Ramos (cell line): ENCODE results near the gene EIF5.

ENCODE experiments used
- in situ Hi-C: fragments of 300-500 bp; cut with MboI; formaldehyde crosslinking; loops from one replicate; pipeline ENCODE4 v1.14.3; 2022; ENCODE audit warnings: low sequenced_read_pairs; ENCODE audit not compliant: unreplicated experiment

The EIF5 gene

DNA sequence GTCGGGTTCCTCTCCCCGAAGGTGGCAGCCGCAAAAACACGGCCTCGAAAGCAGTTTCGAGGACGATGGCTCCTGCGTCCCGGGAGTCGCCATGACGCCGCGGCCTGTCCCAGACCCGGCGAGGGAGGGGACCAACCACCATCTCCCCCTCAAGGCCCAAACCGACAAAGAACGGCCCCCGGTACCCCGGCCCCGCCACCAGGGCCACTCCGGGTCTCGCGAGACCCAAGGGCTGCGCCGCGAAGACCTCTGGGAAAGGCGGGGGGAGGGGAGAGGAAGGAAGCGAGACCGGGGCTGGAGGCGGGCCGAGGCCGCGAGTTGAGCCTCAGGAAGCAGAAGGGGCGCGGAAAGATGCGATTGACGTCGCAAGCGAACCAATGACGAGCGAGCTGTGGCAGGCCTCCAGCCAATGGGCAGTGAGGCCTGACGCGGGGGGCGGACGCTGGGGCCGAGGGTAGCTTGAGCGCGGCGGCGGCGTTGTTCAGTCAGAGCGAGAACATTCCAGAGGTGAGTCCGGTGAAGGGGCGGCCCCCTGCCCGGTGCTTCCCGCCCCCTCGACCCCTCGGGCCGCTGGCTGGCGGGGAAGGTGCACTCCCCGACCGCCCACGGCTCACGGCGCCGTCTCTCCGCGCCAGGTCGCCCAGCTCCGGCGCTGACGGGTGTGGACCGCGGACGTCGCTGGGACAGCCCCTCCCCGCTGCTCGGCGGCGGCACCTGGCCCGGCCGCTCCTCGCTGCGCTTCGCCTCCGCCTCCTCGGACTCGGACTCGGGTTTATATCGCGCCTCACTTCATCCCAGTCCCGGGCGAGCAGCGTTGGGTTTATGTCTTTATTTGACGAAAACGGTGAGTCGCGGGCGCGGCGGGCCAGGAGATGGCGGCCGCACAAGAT is at the start of gene EIF5:
Gene EIF5 (plus strand): TSS at position 484 of the 890 bp plus-strand sequence. CDS start 1,624 bp downstream, outside the sequence.
- in situ Hi-C loops, result no loop called here

DNA sequence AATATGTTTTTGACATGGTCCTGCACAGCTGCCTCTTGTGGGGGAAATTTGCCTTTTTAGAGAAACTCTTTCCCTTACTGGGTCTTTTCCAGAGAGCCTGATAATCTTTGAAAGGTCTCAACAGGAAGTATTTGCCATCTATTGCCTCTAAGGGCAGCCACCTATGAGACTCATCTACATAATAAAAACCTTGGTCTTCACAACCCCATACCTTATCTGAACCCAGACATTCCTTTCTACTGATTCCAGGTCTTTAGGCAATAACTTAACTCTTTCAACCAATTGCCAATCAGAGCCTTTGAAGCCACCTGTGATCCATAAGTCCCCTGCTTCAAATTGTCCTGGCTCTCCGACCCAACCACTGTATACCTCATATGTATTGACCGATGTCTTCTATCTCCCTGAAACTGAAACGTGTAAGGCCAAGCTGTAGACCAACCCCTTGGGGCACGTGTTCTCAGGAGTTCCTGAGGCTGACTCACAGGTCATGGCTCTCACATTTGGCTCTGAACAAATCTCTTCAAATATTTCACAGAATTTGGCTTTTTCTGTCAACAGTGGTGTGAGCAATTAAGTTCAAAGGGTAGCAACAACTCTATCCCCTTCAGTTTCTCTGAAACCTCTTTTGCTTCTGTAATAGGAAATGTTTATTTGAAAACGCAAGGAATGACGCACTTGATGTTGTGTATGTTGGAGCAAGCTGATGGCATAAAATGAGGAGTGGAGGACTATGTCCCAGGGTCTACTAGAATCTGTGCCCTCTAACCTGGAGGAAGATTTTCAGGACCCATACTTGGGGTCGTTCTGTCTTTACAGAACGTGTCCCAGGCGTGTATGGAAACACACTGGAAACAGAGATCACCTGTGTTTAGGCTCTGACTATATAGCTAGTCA is 49.2 kb upstream of the EIF5 start:
- in situ Hi-C loops, result loop anchor here (5.0 kb wide), 1 partner anchor 208 kb away; no protein-coding TSS in a partner anchor

DNA sequence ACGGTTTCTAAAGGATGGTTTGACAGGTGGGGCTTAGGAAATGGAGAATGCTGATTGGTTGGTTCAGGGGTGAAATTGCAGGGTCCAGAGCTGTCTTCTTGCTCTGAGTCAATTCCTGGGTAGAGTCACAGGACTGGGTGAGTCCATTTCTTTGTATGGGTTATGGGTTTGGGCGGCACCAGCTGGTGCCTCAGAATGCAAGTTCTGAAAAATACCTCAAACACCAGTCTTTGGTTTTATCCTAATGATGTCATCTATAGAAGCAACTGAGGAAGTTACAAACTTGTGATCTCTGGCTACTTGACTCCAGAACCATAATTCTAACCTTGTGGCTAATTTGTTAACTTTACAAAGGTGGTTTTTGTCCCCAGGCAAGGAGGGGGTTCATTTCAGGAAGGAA is 47.6 kb upstream of the EIF5 start:
- in situ Hi-C loops, result loop anchor here (5.0 kb wide), 1 partner anchor 209 kb away; no protein-coding TSS in a partner anchor

DNA sequence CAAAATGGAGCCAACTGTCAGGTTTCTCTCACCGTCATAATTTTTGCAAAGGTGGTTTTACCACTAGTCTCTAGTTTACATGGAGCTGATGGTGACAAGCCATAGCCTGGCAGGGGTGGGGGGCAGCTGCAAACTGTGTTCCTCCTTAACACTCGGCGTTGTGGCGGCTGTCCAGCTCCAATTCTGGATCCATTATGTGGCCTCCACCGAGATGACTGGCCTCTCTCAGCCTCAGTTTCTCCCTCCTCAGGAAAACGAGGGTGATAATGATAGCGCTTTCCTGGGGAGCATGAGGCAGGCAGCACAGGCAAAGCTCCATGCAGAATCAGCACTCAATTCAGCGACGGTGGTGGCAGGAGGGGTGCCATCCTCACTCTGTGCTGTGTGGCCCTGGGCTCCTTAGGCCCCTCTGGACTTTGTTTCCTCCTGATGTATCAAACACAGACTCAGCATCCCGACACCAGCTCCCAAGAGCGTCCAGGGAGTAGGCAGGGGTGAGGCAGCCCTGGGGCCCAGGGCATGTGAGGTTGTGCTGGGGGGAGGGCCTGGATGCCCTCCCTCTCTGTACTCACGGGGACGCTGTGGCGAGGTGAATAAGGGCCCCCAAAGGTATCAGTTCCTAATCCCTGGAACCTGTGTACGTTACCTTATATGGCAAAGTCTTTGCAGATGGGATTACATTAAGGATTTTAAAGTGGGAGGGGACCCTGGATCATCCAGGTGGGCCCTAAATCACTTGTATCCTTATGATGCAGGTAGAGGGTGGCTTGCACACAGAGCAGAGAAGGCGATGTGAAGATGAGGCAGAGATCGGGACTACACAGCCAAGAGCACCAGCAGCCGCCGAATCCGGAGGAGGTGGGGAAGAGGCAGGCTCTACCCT is 46.8 kb upstream of the EIF5 start:
- in situ Hi-C loops, result loop anchor here (5.0 kb wide), 1 partner anchor 210 kb away; no protein-coding TSS in a partner anchor

DNA sequence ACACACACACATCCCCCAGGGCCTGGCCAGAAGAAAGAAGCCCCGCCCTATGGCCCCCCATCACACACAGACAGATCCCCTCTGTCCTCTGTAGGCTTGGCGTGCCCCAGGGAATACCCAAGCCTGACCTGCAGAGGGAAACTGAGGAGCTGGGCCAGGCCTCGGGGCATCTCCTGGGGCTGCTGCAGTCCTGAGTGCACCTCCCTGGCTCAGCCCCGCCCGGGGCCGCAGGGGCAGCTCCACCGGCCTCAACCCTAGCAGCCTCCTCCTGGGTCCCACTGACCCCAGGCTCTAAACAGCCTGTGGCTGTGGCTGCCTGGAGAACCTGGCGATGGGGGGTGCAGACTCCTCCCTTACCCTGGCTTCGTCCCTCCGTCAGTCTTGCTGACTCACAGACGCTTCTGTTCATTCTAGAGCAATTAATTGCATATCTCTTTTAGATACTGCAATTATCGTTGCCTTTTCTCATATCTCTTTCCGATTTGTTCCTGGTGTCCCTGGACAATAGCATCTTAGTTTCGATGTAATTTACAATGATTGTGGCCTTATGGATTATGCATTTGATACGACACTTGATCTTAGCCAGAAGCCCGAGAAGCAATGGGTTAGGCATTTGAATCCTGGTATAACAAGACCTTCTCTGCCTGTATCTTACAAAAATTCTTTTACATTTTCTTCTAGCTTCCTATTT is 45.8 kb upstream of the EIF5 start:
- in situ Hi-C loops, result loop anchor here (5.0 kb wide), 1 partner anchor 211 kb away; no protein-coding TSS in a partner anchor

DNA sequence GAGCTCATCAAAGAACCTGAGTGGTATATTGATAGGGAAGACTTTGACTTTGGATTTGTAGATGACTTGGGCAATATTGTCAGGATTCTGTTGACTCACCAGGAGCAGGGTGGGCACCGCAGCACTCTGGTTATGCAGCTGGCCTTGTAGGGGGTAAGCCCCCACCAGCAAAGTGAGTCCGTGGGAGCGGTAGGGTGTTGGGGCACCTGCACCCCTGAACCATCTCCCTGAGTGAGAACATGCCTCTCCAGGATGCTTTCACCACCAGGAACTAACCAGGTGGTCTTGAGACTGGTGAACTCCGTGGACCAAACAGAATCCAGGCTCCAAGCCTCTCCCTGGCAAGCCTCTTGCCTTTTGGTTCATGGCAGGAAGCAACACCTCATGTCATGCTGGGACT is 44.0 kb upstream of the EIF5 start:
- in situ Hi-C loops, result no loop called here

DNA sequence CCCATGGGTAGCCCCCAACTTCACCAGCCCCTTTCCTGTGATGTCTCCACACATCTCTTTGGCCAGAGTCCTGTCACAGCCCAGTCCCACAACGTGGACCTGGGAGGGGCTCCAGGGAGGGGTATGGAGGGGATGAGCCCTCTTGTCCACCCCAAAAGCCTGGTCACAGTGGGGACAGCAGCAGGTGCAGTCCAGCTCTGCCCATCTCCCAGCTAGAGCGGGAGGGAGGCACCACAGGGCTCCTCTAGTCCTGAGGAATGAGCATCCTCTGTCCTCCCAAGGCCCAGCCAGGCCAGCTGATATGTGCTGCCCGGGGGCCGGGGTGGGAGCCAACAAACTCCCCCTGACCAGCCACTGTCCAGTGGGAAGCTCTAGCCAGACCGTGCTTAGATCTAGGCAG is 43.5 kb upstream of the EIF5 start:
- in situ Hi-C loops, result no loop called here

DNA sequence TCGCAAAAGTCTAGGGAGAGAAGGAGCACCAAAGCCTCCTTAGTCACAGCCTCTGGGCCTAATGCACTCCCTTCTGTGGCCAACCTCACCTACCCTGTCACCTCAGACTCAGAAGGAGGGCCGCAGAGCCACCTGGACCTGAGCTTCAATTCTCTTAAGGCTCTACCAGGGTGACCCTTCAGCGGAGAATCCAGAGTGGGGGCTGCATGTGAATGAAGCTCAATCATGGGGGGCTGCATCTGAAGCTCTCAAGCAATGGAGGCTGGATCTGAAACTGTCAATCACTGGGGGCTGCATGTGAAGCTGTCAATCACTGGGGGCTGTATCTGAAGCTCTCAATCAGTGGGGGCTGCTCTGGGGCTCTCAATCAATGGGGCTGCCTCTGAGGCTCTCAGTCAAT is 43.1 kb upstream of the EIF5 start:
- in situ Hi-C loops, result no loop called here

DNA sequence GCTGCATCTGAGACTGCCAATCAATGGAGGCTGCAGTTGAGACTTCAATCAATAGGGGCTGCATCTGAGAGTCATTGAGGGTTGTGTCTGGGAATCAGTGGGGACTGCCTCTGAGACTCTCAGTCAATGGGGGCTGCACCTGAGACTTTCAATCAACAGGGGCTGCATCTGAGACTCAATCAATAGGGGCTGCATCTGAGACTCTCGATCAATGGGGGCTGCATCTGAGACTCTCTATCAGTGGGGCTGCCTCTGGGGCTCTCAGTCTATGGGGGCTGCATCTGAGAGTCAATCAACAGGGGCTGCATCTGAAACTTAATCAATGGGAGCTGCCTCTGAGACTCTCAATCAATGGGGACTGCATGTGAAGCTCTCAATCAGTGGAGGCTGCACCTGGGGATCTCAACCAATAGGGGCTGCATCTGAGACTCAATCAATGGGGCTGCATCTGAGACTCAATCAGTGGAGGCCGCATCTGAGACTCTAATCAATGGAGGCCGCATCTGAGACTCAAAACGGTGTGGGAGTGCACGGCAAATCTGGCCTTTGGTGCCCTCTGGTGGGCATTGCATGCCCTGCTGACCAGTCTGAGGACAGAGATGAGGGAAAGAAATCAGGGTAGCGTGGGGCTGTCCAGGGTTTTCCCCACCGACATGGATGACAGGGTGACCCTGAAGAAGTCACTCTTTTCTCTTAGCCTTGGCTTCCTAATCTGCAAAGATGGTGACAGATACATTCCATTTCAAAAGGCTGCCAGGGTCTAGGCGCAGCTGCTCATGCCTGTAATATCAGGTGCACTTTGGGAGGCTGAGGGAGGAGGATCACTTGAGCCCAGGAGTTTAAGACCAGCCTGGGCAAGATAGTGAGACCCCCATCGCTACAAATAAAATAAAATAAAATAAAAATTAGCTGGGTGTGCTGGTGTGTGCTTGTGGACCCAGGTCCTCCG is 41.3 kb upstream of the EIF5 start:
- in situ Hi-C loops, result no loop called here

DNA sequence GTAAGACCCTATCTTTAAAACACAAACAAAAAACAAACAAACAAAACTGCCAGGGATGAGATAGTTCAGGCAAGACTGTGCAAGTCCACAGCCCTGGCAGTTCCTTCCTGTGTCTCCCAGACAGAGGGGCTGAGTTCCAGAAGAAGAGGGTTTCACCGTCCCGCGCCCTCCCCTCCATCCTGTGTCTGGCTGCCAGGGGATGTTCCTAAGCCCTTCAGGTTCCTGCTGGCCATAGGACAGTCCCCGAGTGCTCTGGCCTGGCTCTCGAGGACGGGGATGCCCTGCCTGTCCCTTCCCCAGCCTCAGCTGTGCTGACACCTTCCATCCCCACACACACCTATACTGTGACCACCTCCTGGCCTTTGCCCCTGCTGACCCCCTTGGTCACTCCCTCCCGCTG is 40.6 kb upstream of the EIF5 start:
- in situ Hi-C loops, result no loop called here

DNA sequence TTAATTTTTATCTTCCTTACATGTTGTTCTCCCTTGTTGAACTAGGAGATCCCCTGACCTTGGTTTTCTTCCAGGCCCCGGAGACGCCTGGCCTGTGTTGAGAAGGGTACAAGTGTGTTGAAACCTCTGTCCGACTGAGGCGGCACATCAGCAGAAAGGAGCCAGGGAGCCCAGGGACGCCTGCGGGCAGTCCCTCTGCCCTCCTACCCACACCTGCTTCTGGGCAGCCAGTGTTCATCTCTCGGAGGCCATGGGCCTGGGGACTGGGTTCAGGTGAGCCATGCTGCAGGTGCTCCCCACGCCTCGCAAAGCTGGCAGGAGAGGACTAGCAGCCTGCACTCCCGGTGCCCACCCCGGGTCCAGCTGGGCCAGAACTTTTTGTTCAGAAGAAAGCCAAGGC is 39.9 kb upstream of the EIF5 start:
- in situ Hi-C loops, result no loop called here

DNA sequence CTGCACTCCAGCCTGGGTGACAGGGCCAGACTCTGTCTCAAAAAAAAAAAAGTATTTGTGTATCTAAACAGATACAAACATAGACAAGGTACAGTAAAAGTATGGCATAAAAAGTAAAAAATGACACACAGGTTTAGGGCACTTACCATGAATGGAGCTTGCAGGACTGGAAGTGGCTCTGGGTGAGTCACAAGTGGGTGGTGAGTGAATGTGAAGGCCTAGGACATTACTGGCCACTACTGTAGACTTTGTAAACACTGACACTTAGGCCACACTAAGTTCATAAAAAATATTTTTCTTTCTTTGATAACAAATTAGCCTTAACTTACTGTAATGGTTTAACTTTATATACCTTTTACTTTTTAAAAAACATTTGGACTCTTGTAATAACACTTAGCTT is 38.0 kb upstream of the EIF5 start:
- in situ Hi-C loops, result no loop called here

DNA sequence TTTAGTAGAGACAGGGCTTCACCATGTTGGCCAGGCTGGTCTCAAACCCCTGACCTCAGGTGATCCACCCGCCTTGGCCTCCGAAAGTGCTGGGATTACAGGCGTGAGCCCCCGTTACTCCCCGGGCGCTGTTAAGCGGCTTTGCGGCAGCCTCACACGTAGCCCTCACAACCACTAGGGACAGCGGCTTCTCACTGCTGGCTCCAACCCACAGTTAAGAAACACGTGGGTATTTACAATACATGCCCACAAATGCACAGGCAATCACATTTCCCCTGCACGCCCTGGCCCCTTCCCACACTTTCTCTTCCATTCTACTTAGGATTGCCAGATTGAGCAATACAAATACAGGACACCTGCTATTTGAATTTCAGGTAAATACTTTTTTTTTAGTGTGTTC is 37.0 kb upstream of the EIF5 start:
- in situ Hi-C loops, result no loop called here

DNA sequence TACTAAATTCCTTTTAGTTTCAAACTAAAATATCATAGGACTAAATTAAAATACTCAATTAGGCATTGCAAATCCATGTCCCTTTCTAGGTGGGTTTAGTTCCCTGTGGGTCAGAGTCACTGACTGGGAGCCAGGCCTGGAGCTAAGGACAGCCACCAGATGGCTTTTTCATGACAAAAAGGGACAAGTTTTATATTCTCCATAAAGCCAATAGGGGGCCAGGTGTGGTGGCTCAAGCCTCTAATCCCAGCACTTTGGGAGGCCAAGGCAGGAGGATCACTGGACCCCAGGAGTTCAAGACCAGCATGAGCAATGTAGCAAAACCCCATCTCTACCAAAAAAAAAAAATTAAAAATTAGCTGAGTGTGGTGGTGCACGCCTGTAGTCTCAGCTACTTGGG is 35.4 kb upstream of the EIF5 start:
- in situ Hi-C loops, result no loop called here

DNA sequence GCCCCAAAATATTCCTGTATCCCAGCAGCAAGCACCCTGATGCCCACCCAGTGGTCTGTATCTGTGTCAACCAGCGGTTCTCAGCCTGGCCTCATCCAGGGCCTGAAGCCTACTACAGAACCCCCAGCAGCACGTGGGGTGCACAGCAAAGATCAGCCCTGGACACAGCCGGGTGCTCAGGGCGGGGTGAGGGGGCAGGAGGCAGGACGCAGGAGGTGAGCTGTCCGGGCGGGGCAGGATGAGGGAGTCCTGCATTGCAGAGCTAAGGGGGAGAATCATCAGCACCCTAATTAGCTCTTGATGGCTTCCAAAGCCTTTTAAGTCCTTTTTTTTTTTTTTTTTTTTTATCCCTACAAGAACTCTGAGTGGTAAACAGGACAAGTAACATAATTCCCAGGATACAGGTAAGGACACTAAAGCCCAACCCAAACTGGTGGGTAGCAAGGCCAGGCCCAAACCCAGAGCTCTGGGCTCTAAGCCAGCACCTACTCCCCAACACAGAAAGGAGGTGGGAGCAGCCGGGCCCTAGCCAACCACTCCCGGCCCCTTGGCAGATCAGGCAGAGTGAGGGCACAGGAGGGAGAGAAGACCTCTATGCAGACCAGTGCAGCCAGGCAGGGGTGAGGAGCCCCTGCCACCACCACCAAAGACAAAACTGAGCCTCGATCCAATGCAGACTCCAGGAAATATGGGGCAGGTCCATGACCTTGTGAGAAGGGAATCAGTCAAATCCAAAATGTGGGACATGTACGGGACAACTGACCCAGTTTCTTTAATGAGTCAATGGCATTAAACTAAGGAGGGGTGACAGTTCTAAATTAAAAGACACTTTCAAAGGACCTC is 32.3 kb upstream of the EIF5 start:
- in situ Hi-C loops, result no loop called here

DNA sequence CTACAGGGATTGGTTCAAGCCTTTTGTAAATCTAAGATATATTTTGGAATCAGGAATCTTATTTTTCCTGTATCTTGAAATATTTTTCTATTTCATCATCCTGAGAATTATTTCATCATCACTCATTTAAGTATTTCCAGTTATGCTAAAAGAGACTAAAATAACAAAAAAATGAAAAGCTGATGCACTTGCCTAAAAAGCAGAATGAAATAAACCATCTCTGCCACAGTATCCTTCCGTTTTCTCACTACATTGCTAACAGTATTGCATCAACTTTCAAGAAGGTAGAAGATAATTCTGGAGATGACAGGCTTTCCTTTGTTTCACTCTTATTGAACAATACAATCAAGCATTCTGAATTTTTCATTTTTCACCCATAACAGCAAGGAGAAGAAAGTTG is 31.1 kb upstream of the EIF5 start:
- in situ Hi-C loops, result no loop called here

DNA sequence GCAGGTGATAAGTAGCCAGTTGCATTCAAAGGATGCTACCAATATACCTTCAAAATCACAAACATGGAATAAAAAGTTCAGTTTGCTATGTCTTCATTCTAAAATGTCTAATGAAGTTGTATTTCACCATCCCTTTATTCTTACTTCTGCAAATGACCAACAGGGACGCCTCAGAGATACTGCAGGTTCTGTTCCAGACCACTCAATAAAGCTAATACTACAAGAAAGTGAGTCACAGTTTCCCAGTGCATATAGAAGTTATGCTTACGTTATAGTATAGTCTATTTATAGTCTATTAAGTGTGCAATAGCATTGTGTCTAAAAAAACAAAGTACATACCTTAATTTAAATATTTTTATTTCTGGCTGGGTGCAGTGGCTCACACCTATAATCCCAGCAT is 29.3 kb upstream of the EIF5 start:
- in situ Hi-C loops, result no loop called here
